ENCODE data around the gene DMRT3.

DNA sequence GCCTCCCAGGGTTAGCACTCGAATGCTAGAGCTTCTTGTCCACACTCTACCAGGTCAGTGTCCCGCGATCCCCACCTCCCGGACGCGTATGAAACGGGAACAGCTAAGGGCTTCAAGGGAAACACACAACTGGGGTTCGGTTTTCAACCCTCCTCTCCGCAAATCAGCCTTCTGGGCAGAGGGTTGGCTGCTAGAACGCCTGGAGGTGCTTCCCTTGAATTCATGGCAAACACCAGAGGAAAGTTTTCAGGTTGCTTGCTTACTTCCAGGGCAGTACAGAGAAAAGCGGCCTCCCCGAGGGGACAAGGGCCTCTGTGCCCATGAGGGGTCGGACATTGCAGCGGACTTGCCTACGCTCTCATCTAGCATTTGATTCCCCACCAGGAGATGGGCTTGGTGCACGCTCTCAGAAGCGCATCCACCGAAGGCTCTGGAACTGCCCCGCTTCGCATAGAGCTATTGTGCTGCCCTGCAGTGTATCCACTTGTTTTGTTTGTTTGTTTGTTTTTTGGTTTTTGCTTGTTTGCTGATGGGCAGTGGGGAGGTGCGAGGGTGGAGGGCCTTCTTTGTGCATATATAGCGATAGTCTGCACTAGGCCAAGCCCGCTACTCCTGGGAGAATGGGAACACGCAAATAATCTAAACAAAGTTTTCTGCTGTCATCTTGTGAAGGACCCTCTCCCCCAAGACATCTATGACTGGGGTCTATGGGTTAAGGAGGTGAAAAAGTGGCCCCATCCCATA lies 1.3 kb upstream of the DMRT3 start:
- TF ChIP-seq, protein P1, sequence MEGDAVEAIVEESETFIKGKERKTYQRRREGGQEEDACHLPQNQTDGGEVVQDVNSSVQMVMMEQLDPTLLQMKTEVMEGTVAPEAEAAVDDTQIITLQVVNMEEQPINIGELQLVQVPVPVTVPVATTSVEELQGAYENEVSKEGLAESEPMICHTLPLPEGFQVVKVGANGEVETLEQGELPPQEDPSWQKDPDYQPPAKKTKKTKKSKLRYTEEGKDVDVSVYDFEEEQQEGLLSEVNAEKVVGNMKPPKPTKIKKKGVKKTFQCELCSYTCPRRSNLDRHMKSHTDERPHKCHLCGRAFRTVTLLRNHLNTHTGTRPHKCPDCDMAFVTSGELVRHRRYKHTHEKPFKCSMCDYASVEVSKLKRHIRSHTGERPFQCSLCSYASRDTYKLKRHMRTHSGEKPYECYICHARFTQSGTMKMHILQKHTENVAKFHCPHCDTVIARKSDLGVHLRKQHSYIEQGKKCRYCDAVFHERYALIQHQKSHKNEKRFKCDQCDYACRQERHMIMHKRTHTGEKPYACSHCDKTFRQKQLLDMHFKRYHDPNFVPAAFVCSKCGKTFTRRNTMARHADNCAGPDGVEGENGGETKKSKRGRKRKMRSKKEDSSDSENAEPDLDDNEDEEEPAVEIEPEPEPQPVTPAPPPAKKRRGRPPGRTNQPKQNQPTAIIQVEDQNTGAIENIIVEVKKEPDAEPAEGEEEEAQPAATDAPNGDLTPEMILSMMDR (IDR thresholded peaks at IDR 0.05): no peak
- TF ChIP-seq POLR2A (IDR thresholded peaks at IDR 0.05): no peak

Measured in esophagus squamous epithelium (tissue), 4 donors.